Endometrium (tissue), 2 donors: ENCODE measurements around the gene PLCB1.

Experiments
- FAIRE-seq: peaks from 2 replicates; lab custom pipeline; 2012; peaks lifted over from hg19 to GRCh38; lab: Jason Lieb, UNC
- donor health status: control.
- donor health status: control.

The PLCB1 gene

GRCh38 chr20:8661229-8661952 is 529.3 kb downstream of the PLCB1 start:
- no peak for FAIRE-seq

DNA sequence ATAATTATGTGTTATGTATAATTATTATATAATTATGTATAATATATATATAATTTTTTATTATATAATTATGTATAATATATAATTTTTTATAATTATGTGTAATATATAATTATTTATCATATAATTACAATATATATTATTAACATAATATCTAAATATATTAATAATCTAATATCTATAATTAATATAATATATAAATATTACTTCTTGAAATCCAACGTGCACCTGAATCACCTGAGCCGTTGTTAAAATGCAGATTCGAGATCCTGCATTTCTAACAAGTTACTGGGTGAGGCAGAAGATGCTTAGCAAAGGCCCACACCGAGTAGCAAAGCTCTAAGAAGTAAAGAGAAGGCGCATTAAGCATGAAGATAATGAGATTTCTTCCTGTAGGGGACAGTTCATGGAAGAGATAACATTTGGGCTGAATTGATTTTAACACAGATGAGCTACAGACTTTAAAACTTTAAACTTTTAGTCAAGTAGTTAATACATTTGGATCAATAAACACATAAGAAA is 530.4 kb downstream of the PLCB1 start:
- FAIRE-seq: no peak

- FAIRE-seq: no peak
Measured at GRCh38 chr20:8663424-8663823, 531.4 kb downstream of the PLCB1 start.

- no peak for FAIRE-seq
Measured at GRCh38 chr20:8664778-8665177, 532.7 kb downstream of the PLCB1 start.

GRCh38 chr20:8667306-8667705 is 535.2 kb downstream of the PLCB1 start:
- FAIRE-seq: no peak

DNA sequence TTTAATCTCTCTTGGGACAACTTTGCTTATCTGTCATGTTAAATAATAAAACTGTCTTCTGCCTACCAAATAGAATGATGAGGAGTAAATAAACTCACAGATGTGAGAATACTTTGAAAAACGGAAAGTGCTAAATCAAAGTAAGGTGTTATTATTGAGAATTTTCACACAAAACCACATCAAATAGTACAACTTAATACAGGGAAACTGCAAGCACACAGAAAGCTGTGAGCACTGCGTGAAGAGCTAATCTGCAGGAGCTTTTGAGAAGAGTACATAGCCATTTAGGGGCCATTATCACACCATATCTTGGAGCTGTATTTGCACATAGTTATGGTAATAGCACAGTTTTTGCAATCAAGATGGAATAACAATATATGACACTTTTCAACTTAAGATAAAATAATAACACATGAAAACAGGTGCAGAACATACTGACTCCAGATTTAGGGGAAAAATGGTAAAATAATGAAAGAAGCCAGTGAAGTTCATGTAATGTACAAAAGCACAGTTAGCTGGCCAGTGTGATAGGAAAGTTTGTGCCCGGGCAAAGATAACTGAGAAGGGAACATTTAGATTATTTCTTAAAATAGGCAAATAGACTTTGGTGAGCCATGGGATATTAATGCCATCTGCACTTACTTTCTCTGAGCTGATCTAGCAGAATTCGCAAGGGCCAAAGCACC is 538.3 kb downstream of the PLCB1 start:
- FAIRE-seq: no peak

DNA sequence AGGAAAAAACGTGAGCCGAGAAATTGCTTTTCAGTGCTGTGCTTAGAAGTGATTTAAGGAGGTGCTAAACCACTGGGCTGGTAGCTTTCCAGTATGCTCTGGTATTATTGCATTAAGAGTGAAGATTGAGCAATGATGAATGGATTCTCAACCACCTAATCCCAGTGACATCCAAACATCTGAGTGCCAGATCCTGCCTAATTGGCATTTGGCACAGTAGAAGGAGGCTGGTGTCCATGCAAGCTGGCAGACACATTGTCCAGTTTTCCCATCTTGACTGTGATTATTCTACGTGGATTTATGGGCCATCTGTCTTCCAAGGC is 538.8 kb downstream of the PLCB1 start:
- no peak for FAIRE-seq

GRCh38 chr20:8671370-8671961 is 539.4 kb downstream of the PLCB1 start:
- no peak for FAIRE-seq

DNA sequence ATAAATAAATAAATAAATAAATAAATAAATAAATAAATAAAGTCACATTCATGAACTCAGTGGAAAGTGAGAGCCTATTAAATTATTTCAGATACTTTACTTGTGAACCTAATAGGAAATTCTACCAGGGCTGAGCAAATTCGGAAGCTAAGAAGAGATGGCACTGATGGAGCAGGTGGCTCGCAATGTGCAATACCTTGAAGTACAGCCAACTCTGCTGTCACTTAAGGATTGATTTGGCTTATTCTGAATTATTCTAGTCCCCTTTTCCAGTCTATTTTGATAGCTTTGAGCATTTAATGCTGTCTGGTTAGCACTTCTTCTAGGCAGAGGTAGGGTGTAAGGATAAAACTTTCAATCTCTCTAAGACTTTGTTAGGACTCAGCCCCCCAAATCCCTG is 541.0 kb downstream of the PLCB1 start:
- no peak for FAIRE-seq

DNA sequence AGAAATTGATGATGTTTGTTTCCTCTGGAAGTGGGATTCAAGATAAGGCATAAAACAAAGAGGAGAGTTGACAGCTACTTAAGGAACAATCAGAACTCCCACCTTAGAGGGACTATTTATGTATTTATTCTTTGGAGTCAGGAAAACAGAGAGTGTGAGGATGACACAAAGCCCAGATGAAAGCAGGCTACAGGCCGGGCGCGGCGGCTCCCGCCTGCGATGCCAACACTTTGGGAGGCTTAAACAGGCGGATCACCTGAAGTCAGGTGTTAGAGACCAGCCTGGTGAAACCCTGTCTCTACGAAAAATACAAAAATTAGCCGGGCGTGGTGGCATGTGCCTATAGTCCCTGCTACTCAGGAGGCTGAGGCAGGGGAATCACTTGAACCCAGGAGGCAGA is 543.8 kb downstream of the PLCB1 start:
- no peak for FAIRE-seq

DNA sequence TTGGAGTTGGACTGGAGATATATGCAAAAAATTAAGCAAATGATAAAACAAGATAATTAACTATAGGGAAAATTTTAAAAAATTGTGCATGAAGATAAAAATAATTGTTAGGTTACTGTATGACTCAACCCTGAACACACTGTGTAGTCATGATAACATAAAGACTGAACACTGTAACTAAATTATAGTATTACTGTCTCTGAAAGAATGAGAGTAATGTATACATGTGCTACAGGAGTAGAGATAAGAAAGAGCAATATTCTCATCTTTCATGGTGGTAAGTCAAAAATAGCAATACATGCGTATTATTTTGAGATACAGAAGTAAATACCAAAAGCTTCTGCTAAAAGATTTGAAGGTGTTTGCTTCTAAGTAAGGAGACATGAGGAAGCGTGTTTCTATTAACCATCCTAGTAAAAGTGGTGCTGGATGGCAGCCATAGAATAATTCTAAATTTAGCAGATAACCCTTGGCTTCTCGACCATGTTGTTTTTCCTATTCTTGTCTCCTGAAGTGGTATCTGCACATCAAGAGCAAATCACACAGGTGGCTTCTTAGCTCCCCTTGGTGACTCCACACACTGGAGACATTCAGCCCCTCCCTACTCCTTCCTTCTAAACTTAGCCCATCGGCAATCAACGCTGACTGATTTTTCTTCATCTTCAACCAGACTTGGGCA is 546.2 kb downstream of the PLCB1 start:
- FAIRE-seq: no peak

DNA sequence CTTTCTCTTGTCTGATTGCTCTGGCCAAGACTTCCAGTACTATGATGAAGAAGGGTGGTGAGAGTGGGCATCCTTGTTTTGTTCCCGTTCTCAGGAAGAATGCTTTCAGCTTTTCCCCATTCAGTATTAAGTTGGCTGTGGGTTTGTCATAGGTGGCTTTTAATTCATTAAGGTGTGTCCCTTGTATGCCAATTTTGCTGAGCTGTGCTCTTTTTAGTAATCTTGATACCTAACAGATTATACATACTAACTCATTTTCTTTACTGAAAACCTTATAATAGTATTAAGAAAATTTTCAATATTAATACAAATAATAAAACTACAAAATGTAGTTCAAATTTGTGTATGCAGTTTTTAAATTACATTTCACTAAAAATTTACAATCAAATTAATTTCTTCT is 557.3 kb downstream of the PLCB1 start:
- no peak for FAIRE-seq

GRCh38 chr20:8690074-8690473 is 558.0 kb downstream of the PLCB1 start:
- no peak for FAIRE-seq

GRCh38 chr20:8693709-8694108 is 561.6 kb downstream of the PLCB1 start:
- no peak for FAIRE-seq

- FAIRE-seq: no peak
Measured at GRCh38 chr20:8700756-8701155, 568.7 kb downstream of the PLCB1 start.

GRCh38 chr20:8706961-8707700 is 575.1 kb downstream of the PLCB1 start:
- FAIRE-seq: no peak

- FAIRE-seq: no peak
Measured at GRCh38 chr20:8709627-8710026, 577.6 kb downstream of the PLCB1 start.

DNA sequence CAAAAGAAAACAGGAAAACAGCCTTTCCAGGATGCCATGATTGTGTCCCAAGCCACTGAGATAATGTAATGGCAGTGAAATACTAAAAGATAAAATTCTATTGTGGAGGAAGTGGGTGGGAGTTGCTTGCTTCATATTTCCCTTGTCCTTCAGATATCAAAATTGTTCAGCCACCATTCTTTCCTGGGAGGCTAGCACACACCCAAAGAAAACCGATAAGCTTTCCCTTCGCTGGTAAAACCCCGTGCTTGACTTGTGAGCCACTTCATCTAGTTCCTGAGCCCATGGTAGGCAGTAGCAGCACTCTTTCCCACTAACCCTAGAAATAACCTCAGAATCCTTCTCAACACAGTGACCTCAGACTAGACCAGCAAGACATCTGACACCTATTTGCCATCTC is 579.4 kb downstream of the PLCB1 start:
- FAIRE-seq: no peak

GRCh38 chr20:8714206-8714605 is 582.1 kb downstream of the PLCB1 start:
- no peak for FAIRE-seq

DNA sequence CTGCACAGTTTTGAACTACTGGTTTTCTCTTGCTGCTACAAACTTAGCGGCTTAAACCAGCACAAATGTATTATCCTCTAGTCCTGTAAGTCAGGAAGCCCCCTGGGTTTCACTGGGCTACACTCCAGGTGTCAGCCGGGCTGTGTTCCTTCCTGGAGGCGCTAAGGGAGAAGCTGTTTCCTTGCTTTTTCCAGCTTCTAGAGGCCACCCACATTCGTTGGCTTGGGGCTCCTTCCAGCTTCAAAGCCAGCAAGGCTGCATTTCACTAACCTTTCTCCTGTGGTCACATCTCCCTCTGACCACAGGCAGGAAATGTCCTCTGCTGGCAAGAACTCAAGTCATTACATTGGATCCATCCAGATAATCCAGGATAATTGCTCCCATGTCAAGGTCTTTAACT is 586.2 kb downstream of the PLCB1 start:
- FAIRE-seq: no peak

- no peak for FAIRE-seq
Measured at GRCh38 chr20:8720089-8720488, 588.0 kb downstream of the PLCB1 start.

GRCh38 chr20:8721098-8721497 is 589.0 kb downstream of the PLCB1 start:
- peak; percentile 57 for FAIRE-seq
